PFSK-1 (cell line): ENCODE results near the gene PPP3CA.

Experiments used
- FOXP2 ChIP-seq: optimal IDR thresholded peaks from 2 replicates; pipeline ENCODE3; 2011; ENCODE audit warnings: borderline replicate concordance, control low read depth, inconsistent platforms; ENCODE audit not compliant: insufficient read depth; ENCODE audit errors: extremely low read length, extremely low read depth
- POLR2AphosphoS5 ChIP-seq: IDR thresholded peaks from 2 replicates; pipeline ENCODE4 v1.6.1; 2012; ENCODE audit warnings: low read depth, mild to moderate bottlenecking, control low read depth, low read length, moderate library complexity
- REST ChIP-seq, 2 experiments: IDR thresholded peaks; 2 replicates each; pipeline versions ENCODE4 v1.6.1 to v1.8.0; 2011 to 2012; ENCODE audit warnings: low read depth in 2 of 2, low read length in 2 of 2, control low read depth in 1 of 2, inconsistent platforms in 1 of 2, mild to moderate bottlenecking in 1 of 2, moderate library complexity in 1 of 2; ENCODE audit not compliant: insufficient read depth in 1 of 2
- SIN3A ChIP-seq: IDR thresholded peaks from 2 replicates; pipeline ENCODE4 v1.6.1; 2012; ENCODE audit warnings: mild to moderate bottlenecking, low read length, moderate library complexity, borderline replicate concordance; ENCODE audit not compliant: insufficient read depth
- TAF1 ChIP-seq: IDR thresholded peaks from 2 replicates; pipeline ENCODE4 v1.6.1; 2012; ENCODE audit warnings: low read length, control low read depth, borderline replicate concordance; ENCODE audit not compliant: insufficient read depth

The PPP3CA gene

GRCh38 chr4:101229116-101229515 lies 118.2 kb downstream of the PPP3CA start:
- TF ChIP-seq REST (IDR thresholded peaks at IDR 0.05; ENCODE audit: insufficient read depth in 1 of 2, low read depth in 2 of 2, low read length in 2 of 2) (no peak), SIN3A (no peak), TAF1 (no peak), POLR2AphosphoS5 (no peak), FOXP2 (no peak)

- TF ChIP-seq TAF1 = no peak
- TF ChIP-seq POLR2AphosphoS5 = no peak
- no peak for TF ChIP-seq FOXP2
- no peak for TF ChIP-seq REST (IDR thresholded peaks at IDR 0.05; ENCODE audit: insufficient read depth in 1 of 2, low read depth in 2 of 2, low read length in 2 of 2)
- TF ChIP-seq SIN3A = no peak
These were observed 119.6 kb downstream of the PPP3CA start for GRCh38 chr4:101227715-101228114.

GRCh38 chr4:101224358-101225218 lies 122.7 kb downstream of the PPP3CA start:
- TF ChIP-seq SIN3A (no peak), REST (IDR thresholded peaks at IDR 0.05; ENCODE audit: insufficient read depth in 1 of 2, low read depth in 2 of 2, low read length in 2 of 2) (no peak), FOXP2 (no peak), POLR2AphosphoS5 (no peak), TAF1 (no peak)

GRCh38 chr4:101222156-101222845 lies 125.0 kb downstream of the PPP3CA start:
- TF ChIP-seq TAF1 = no peak
- no peak for TF ChIP-seq SIN3A
- TF ChIP-seq FOXP2 = no peak
- no peak for TF ChIP-seq POLR2AphosphoS5
- no peak for TF ChIP-seq REST (IDR thresholded peaks at IDR 0.05; ENCODE audit: insufficient read depth in 1 of 2, low read depth in 2 of 2, low read length in 2 of 2)
